GM19025 (cell line): Measurements from ENCODE around the gene SGCE.
"Not testable (repeated sequence)": the region's sequence is repeated elsewhere in the genome, so short reads cannot be mapped to it uniquely, and the experiment has no call there.

Source experiments
- ATAC-seq: cut with Tn5 transposase; IDR thresholded peaks from one replicate; pipeline ENCODE4 v1.9.1; 2021; ENCODE audit warnings: mild to moderate bottlenecking, low read depth, moderate library complexity; ENCODE audit not compliant: unreplicated experiment

SGCE gene, protein sequence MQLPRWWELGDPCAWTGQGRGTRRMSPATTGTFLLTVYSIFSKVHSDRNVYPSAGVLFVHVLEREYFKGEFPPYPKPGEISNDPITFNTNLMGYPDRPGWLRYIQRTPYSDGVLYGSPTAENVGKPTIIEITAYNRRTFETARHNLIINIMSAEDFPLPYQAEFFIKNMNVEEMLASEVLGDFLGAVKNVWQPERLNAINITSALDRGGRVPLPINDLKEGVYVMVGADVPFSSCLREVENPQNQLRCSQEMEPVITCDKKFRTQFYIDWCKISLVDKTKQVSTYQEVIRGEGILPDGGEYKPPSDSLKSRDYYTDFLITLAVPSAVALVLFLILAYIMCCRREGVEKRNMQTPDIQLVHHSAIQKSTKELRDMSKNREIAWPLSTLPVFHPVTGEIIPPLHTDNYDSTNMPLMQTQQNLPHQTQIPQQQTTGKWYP

DNA sequence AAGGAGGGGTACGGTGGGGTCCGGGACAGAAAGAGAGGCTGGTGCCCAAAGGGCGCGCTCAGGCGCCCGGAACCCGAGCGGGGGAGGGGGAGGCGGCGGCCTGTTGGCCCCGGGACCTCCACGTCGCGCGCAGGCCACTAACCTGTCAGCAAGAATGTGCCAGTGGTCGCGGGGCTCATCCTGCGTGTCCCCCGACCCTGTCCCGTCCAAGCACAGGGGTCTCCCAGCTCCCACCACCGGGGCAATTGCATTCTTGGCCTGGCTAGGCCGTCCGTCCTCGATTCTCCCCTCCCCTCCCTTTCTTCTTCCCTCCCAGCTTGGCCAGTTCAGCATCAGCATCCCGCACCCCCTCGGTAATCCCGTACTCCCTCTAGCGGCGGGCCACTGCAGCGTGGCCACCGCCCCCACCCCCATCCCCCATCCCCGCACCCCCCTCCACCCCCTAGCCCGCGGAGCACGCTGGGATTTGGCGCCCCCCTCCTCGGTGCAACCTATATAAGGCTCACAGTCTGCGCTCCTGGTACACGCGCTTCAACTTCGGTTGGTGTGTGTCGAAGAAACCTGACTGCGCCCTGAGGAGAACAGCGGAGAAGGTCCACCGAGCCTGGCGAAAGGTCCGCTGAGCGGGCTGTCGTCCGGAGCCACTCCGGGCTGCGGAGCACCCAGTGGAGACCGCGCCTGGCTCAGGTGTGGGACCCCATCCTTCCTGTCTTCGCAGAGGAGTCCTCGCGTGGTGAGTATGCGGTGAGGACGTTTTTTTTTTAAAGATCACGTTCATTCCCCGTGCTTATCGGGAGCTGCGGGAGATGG lies at the start of gene SGCE:
Gene SGCE (minus strand): TSS at position 286 of the 810 bp plus-strand sequence. CDS start 35 bp downstream, at position 251.
- ATAC-seq: no peak

DNA sequence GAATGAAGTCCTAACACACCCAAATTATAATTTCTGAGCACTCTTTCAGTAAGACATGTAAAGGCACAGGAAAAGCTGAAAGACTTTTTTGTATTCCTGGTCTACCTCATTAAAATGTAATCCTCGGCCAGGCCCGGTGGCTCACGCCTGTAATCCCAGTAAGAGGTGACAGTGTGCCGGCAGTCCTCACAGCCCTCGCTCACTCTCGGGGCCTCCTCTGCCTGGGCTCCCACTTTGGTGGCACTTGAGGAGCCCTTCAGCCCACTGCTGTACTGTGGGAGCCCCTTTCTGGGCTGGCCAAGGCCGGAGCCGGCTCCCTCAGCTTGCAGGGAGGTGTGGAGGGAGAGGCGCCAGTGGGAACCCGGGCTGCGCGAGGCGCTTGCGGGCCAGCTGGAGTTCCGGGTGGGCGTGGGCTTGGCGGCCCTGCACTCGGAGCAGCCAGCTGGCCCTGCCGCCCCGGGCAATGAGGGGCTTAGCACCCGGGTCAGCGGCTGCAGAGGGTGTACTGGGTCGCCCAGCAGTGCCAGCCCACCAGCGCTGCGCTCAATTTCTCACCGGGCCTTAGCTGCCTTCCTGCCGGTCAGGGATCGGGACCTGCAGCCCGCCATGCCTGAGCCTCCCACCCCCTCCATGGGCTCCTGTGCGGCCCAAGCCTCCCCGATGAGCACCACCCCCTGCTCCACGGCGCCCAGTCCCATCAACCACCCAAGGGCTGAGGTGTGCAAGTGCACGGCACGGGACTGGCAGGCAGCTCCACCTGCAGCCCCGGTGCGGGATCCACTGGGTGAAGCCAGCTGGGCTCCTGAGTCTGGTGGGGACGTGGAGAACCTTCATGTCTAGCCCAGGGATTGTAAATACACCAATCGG lies 49.5 kb upstream of the SGCE start:
- not testable (repeated sequence) for ATAC-seq

DNA sequence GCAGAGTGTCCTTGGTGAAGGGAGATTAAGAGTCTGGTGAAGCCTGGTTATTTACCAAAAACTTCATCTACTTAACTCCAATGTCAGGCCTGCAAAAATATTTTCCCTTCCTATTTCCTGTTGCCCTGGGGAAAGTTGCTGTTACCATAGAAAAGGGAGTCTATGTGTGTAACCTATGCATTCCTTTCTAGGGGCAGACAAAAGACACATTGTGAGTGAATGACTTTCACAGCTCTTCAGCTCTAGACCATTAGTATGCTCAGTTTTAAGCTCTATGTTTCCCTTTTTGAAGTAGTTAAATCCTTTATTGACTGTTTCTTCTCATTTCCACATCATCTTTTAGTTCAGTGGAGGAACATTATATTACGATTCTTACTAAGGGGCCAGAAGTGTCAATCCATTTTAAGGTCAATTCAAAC lies 45.6 kb upstream of the SGCE start:
- ATAC-seq: no peak

DNA sequence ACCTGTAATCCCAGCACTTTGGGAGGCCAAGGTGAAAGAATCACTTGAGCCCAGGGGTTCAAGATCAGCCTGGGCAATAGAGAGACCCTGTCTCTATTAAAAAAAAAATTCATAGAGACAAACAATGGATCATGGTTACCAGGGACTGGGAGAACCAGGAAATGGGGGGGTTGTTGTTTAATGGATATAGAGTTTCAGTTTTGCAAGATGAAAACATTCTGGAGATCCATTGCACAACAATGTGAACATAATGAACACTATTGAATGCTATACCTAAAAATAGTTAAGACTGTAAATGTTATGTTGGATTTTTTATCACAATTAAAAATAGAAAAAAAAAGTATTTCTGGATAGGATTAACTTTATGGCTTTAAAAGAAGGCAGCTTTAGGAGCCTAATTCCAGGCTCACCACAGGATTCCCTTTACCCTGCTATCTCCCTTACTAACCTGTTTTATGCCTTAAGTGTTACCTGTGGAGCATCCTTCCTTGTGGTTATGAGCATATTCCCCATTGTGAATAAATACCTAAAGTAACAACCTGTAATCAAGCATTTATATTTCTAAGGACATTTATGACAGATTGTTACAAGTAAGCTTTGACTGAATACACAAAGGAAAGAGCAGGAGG lies 45.1 kb upstream of the SGCE start:
- ATAC-seq: no peak

DNA sequence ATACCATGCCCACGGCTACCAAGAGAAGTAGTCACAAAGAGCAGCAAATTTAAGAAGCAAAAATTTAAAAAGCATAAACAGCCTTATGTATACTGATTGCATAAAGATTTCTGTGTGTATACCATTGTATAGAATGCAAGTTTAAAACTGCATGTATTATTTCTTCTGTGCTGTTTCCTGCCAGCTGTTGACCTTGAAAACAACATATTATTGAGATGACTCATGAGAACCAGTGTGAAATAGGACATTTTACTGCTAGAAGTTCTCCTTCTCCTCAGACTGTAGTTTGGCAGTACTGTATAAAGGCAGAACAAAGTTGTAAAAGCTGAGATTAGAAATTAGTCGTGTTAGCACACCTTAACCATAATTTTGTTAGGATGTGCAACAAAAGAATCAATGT lies 42.3 kb upstream of the SGCE start:
- ATAC-seq: no peak

DNA sequence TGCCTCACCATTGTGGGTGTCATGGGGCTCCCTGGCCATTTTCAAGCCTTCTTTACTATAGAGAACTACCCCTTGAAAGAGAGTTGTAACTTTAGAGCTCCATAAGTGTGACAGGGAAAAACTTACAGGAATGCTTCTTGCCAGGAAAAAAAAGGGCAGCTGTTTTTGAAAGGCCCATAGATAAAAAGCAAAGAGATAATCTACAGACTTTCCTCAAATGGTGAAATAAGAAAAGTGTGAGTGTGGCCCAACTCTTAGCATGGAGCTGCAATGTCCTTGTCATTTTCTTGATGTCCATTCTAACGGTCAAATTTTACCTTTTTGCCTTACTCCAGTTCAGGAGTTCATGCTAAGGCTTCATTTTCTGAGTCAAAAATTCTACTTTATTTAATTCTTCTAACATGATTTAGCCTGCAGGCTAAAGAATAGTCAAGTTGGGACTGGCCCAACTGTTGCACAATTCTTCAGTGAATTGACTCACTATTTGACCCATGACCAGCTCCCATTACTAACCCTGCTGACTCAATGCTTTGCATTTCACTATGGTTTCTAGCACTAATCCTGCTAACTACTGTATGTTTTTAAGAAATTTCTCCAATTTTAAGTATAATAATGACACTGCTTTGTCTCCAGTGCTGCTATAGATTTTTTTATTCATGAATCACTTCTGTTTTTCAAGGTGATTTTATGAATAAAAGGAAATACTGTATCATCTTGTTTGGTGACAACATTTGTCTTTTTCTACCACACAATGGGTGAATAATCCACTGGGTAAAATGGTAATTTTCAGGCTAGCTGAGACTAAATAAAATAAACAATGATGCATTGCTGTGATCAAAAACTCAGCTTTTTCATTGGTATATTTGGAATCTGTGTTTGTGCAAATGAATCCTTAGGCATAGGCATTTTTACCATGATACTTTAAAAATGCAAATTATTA lies 41.4 kb upstream of the SGCE start:
- no peak for ATAC-seq

DNA sequence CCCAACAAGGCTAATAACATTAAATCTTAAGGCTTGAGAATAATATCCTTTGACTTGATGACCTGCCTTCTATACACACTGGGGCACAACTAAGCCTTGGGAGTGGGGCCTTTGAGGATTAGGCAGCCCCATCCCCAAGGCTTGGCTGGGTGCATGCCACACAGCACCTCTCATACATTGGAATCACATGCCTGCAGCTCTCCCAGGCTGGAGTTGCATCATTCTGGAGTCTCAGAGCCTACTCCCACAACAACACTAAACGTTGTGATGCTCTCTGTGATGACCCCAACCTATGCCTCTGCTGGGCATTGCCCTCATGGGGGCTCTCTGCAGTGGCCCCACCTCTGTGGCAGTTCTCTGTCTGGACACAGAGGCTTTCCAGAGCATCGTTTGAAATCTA lies 31.9 kb upstream of the SGCE start:
- no peak for ATAC-seq

DNA sequence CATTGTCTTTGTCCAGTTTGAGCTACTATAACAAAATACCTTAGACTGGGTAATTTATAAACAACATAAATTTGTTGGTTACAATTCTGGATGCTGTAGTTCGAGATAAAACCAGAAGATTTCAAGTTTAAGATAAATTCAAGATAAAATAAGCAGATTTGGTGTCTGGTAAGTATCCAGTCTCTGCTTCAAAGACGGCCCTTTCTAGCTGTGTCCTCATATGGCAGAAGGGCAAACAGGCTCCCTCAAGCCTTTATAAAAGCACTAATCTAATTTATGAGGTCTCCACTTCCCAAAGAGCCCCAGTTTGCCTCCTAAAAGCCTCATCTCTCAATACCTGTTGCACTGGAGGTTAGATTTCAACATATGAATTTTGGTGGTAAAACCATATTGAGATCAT lies 31.1 kb upstream of the SGCE start:
- no peak for ATAC-seq

DNA sequence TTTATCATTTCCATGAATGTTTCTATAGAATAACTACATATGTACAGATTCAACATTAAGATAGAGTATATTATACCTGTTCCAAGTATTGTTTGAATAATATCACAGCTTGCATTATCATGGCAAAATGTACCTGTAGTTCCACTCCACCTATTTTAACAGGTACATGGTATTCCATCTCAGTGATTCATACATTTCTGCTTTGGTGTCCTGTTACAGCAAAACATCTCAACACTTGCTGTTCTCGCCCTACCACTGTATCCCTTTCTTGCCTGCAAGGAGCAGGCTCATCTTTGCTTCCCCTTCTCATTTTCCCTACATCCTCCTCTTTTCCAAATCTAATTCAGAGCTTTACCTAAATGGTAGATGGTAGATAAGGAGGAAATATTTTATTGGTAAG lies 27.1 kb upstream of the SGCE start:
- ATAC-seq: no peak

DNA sequence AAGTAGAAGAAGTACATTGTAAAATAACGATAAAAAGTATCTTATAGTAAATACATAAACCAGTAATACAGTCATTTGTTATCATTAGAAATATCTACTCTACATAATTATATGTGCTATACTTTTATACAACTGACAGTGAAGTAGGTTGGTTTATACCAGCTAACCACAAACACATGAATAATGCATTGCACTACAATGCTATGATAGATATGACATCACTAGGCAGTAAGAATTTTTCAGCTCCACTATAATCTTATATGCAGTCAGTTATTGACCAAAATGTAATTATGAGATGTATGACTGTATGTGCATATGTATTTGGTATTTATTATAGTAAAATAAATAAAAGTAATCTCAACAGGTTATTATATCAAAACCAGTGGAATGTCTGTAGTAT lies 23.4 kb upstream of the SGCE start:
- no peak for ATAC-seq

DNA sequence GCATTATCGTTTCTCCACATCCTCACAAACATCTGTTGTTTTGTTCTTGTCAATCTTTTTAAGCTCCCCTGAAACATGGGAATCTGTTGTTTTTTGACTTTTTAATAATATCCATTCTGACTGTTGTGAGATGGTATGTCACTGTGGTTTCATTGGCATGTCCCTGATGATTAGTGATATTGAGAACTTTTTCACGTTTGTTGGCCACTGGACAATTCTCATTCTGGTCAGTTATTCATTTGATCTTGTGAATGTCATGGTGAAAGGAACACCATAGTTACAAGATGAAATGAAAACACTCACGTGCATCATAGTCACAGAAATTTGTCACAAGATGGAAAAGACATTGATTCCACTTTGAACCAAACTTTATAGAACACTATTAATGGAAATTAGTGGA lies 20.5 kb upstream of the SGCE start:
- no peak for ATAC-seq

DNA sequence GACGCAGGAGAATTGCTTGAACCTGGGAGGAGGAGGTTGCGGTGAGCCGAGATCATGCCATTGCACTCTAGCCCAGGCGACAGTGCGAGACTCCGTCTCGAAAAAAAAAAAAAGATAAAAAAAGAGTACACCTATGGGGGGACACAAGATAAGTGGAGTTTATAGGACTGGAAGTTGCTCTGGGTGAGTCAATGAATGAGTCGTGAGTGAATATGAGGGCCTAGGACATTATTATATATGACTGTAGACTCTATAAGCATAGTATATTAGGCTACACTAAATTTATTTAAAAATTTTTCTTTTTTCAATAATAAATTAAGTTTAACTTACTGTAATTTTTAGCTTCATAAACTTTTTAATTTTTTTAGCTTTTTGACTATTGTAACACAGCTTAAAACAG lies 19.4 kb upstream of the SGCE start:
- no peak for ATAC-seq

DNA sequence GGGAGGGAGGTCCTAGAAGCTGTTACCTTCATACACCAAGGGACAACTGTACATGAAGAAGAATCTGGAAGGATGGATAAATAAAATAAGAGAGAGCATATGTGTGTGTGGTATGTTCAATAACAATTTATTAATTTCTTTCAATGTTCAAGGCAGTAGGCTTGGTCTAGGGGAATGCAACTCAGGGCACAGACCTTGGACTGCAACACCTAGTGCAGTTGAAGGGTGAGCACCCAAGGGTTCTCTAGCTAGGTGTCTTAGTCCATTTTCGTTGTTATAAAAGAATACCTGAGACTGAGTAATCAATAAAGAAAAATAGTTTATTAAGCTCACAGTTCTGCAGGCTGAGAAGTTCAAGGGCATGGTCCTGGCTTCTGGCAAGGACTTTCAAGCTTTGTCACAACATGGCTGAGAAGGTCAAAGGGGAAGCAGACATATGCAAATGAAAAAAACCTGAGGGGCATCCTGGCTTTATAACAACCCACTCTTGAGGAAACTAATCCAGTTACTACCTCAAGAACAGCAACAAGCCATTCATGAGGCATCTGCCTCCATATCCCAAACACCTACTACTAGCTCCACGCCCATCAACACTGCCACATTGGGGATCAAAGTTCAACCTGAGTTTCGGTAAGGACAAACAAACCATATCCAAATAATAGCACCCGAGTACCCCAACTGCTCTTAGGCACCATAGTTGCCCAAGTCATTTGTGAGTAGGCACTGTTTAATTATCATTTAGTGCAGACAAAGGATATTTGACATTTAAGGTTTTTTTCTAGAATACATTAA lies 15.7 kb upstream of the SGCE start:
- no peak for ATAC-seq

DNA sequence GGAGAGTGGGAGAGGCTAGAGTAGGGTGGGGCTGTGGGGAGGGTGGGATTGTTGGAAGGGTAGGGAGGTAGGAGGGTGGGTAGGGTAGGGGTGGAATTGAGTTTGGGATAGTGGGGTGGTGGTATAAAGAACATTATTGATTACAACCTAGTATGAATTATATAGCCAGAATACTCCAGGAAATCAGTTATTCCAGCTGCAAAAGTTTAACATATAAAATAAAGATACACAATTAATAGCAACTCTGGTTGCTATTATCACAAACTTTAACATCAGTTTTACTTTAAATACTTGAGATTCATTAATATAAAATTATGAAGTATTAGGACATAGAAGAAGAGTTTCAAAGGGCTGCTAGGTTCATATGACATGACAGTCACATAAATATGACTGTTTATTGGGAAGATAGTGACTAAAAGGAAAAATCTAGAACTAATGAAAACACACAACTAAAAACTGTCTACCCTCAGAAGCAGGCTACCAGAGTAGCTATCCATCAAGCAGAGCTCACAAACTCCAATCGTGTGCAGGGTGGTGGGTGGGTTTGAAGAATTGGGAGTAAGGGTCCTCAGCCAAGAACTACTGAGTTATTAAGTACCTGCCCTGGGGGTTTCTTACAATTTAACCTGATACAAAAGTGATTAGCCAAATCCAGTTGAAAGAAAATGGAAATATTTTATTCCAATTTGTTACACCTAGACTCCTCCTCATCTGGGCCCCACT lies 14.0 kb upstream of the SGCE start:
- ATAC-seq: no peak

DNA sequence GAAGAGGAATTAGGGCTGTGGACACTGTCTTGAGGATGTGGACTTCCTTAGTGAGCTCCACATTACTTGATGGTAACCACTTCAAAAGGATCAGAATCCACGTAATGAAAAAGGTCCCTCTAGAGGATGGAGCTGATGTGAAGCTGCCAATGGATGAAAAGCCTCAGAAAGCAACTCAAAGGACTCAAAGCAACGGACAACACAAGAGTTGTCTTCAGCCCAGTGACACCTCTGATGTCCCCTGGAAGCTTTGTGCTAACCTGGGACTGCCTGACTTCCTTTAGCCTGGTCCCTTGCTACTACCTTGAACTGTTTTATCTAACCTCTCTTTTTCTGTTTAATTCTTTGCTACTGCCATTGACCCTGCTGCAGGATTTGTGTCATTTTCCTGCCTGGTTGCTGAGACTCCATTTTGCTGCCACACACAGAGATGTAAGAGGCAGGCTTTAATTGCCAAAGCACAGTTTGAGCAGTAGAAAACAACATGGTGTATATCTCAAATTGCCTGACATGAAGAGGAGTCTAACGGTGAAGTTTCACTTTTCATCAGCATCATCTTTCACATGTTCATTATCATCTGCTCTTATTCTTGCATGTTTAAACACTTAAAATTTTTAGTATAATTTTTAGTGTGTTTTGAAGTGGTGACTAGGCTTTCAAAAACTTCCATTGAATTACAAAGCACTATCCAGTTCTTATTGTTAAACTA lies 11.1 kb upstream of the SGCE start:
- ATAC-seq: no peak

DNA sequence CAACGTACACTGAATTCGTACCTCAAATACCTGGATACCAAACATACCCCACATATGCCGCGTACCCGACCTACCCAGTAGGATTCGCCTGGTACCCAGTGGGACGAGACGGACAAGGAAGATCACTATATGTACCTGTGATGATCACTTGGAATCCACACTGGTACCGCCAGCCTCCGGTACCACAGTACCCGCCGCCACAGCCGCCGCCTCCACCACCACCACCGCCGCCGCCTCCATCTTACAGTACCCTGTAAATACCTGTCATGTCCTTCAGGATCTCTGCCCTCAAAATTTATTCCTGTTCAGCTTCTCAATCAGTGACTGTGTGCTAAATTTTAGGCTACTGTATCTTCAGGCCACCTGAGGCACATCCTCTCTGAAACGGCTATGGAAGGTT lies 9.5 kb upstream of the SGCE start:
- no peak for ATAC-seq

DNA sequence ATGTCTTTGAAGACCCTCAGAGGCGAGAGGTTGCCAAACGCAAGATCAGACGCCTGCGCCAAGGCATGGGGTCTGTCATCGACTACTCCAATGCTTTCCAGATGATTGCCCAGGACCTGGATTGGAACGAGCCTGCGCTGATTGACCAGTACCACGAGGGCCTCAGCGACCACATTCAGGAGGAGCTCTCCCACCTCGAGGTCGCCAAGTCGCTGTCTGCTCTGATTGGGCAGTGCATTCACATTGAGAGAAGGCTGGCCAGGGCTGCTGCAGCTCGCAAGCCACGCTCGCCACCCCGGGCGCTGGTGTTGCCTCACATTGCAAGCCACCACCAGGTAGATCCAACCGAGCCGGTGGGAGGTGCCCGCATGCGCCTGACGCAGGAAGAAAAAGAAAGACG lies 8.1 kb upstream of the SGCE start:
- ATAC-seq: no peak
